ENCODE data around the gene PIK3R5.

Gene PIK3R5

DNA sequence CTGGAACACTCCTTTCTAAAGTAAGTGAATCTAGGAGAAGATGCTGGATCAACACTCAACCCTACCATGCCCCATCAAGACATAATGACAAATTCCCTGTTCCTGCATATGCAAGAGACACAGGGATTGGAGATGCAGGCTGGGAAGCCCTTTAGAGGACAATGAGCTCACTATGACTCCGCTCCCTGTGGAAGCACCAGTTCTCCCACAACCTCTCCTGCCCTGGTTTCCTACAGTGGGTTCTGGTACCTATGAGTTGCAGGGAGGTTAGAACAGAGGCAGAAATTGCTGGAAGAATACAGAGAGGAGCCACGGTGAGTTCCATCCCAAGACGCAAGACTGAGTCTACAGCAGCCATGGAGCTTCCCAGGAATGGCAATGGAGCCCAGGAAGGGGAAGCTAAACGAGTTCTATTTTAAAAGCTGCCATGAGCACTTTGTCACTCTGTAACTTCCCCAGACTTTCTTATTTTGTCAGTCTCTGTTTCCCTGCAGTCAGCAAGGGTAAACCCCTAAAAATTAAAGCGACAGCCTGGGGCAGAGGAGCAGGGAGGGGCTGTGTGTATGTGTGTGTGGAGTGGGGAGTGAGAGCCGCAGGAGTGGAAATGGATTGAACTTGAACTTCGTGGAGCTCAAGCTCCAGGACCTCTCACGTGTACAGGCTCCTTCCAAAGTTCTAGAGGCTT lies 55.8 kb downstream of the PIK3R5 start:
- no peak overlapping the region for H3K4me3 ChIP-seq (ENCODE audit: low read depth, low read length)
- TF ChIP-seq, protein P1, sequence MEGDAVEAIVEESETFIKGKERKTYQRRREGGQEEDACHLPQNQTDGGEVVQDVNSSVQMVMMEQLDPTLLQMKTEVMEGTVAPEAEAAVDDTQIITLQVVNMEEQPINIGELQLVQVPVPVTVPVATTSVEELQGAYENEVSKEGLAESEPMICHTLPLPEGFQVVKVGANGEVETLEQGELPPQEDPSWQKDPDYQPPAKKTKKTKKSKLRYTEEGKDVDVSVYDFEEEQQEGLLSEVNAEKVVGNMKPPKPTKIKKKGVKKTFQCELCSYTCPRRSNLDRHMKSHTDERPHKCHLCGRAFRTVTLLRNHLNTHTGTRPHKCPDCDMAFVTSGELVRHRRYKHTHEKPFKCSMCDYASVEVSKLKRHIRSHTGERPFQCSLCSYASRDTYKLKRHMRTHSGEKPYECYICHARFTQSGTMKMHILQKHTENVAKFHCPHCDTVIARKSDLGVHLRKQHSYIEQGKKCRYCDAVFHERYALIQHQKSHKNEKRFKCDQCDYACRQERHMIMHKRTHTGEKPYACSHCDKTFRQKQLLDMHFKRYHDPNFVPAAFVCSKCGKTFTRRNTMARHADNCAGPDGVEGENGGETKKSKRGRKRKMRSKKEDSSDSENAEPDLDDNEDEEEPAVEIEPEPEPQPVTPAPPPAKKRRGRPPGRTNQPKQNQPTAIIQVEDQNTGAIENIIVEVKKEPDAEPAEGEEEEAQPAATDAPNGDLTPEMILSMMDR (IDR thresholded peaks at IDR 0.05; ENCODE audit: insufficient read depth, low read depth, low read length, missing control alignments), result no peak
- DNase-seq (ENCODE audit: low read depth), result no peak

- TF ChIP-seq, protein P1 (IDR thresholded peaks at IDR 0.05; ENCODE audit: insufficient read depth, low read depth, low read length, missing control alignments), result no peak
- DNase-seq (ENCODE audit: low read depth), result no peak
- no peak overlapping the region for H3K4me3 ChIP-seq (ENCODE audit: low read depth, low read length)
Measured at GRCh38 chr17:8905331-8905730, 60.2 kb downstream of the PIK3R5 start.

- TF ChIP-seq, protein P1 (IDR thresholded peaks at IDR 0.05; ENCODE audit: insufficient read depth, low read depth, low read length, missing control alignments), result no peak
- DNase-seq (ENCODE audit: low read depth), result no peak
- no peak overlapping the region for H3K4me3 ChIP-seq (ENCODE audit: low read depth, low read length)
Measured at GRCh38 chr17:8904686-8905085, 60.8 kb downstream of the PIK3R5 start.

- no peak for DNase-seq (ENCODE audit: low read depth)
- TF ChIP-seq, protein P1 (IDR thresholded peaks at IDR 0.05; ENCODE audit: insufficient read depth, low read depth, low read length, missing control alignments), result no peak
- no peak overlapping the region for H3K4me3 ChIP-seq (ENCODE audit: low read depth, low read length)
Measured at GRCh38 chr17:8904201-8904600, 61.3 kb downstream of the PIK3R5 start.

GRCh38 chr17:8900626-8901585 lies 64.6 kb downstream of the PIK3R5 start:
- peak overlapping the region; percentile 30 for H3K4me3 ChIP-seq (ENCODE audit: low read depth, low read length)
- TF ChIP-seq, protein P1 (IDR thresholded peaks at IDR 0.05; ENCODE audit: insufficient read depth, low read depth, low read length, missing control alignments), result no peak
- peak; percentile 95 for DNase-seq (ENCODE audit: low read depth)

- DNase-seq (ENCODE audit: low read depth), result no peak
- no peak overlapping the region for H3K4me3 ChIP-seq (ENCODE audit: low read depth, low read length)
- TF ChIP-seq, protein P1 (IDR thresholded peaks at IDR 0.05; ENCODE audit: insufficient read depth, low read depth, low read length, missing control alignments), result no peak
Measured at GRCh38 chr17:8900207-8900606, 65.3 kb downstream of the PIK3R5 start.
